HepG2 (cell line): ENCODE data around the gene BTN1A1. TPM values are rescaled to one million over a fixed set of nuclear protein-coding genes. Genes with fewer than 3 reads are reported as not detected.
A peak's percentile ranks its signal among the peaks of the same experiment; 100 is the strongest.

ENCODE experiments used
- ATAC-seq: fragments of 200-7000 bp; cut with Tn5 transposase; 3 replicates; pipeline ENCODE4 v1.9.1; 2020; ENCODE audit warnings: mild to moderate bottlenecking, moderate library complexity
- BruUV-seq: library from RNA; stranded (reverse); fragments of 400-500 nt; replicated peaks from 2 replicates; lab custom pipeline; 2021; lab: Mats Ljungman, UMichigan
- CTCF ChIA-PET: fragments of 300-600 bp; formaldehyde crosslinking; extraction: SDS; loops from one replicate; lab custom pipeline; 2021; ENCODE audit warnings: low total read pairs, inconsistent platforms, low intra/inter-chr PET ratio; lab: Yijun Ruan, JAX
- POLR2A ChIA-PET: fragments of 350-600 bp; sonication (Branson Sonifier 250); formaldehyde crosslinking; loops from one replicate; lab custom pipeline; 2020; ENCODE audit warnings: antibody characterized with exemption, inconsistent platforms; lab: Yijun Ruan, JAX
- DNase-seq: peaks from one replicate; pipeline ENCODE4 v3.0.0-alpha.2; 2015; ENCODE audit warnings: low spot score
- FAIRE-seq: peaks from 3 replicates; lab custom pipeline; 2011; peaks lifted over from hg19 to GRCh38; lab: Jason Lieb, UNC
- H2AFZ ChIP-seq: one replicate; pipeline ENCODE4 v1.6.1; 2011; ENCODE audit warnings: low read length, inconsistent platforms
- H3K27ac ChIP-seq: fragments of 300-600 bp; 3 replicates; pipeline ENCODE4 v1.8.0; 2011; ENCODE audit warnings: mixed run types, mild to moderate bottlenecking, mixed read lengths, low read length, inconsistent platforms; ENCODE audit not compliant: insufficient read depth; ENCODE audit errors: extremely low read length
- H3K27me3 ChIP-seq, 2 experiments: fragments of 200-600 bp in 1 of 2; 2 replicates in 1 of 2; 3 replicates in 1 of 2; pipeline versions ENCODE4 v1.6.0 to v1.8.0; 2011; ENCODE audit warnings: low read length in 2 of 2, mild to moderate bottlenecking in 2 of 2, moderate library complexity in 2 of 2, inconsistent platforms in 1 of 2; ENCODE audit not compliant: insufficient read depth in 2 of 2, control insufficient read depth in 1 of 2
- H3K36me3 ChIP-seq, 2 experiments: fragments of 200-600 bp in 1 of 2; replicated peaks in 1 of 2; 2 replicates in 1 of 2; 3 replicates in 1 of 2; pipeline versions ENCODE4 v1.5.1 to v1.8.0; 2011; ENCODE audit warnings: low read length in 2 of 2, inconsistent platforms in 1 of 2; ENCODE audit not compliant: insufficient read depth in 2 of 2, control insufficient read depth in 1 of 2
- H3K4me1 ChIP-seq: 2 replicates; pipeline ENCODE4 v1.5.1; 2012; ENCODE audit warnings: low read length, inconsistent platforms; ENCODE audit not compliant: insufficient read depth
- H3K4me2 ChIP-seq: 2 replicates; pipeline ENCODE4 v1.6.0; 2011; ENCODE audit warnings: low read depth, low read length, inconsistent platforms
- H3K4me3 ChIP-seq, 3 experiments: fragments of 200-600 bp in 1 of 3; sonication (generic), shearing (Covaris generic) in 1 of 3; replicated peaks in 1 of 3; 2 replicates each; pipeline ENCODE4 v1.5.1; 2011 to 2016; ENCODE audit warnings: low read length in 3 of 3, inconsistent platforms in 2 of 3, low read depth in 2 of 3, mild to moderate bottlenecking in 2 of 3, control low read depth in 1 of 3, mixed read lengths in 1 of 3; ENCODE audit not compliant: insufficient read depth in 1 of 3
- H3K79me2 ChIP-seq: one replicate; pipeline ENCODE4 v1.6.1; 2011; ENCODE audit warnings: low read length, inconsistent platforms; ENCODE audit not compliant: insufficient read depth
- H3K9ac ChIP-seq: 2 replicates; pipeline ENCODE4 v1.6.0; 2011; ENCODE audit warnings: mild to moderate bottlenecking, low read depth, low read length, inconsistent platforms; ENCODE audit not compliant: insufficient read depth
- H3K9me3 ChIP-seq: 2 replicates; pipeline ENCODE4 v1.5.1; 2012; ENCODE audit warnings: mild to moderate bottlenecking, low read length
- H4K20me1 ChIP-seq: 2 replicates; pipeline ENCODE4 v1.6.0; 2011; ENCODE audit warnings: inconsistent platforms, mild to moderate bottlenecking, low read length, moderate library complexity; ENCODE audit not compliant: insufficient read depth
- FOSL1 ChIP-seq: sonication (generic); formaldehyde crosslinking; IDR thresholded peaks from 2 replicates; pipeline ENCODE4 v1.9.0; 2021; ENCODE audit warnings: missing genetic modification reagents, borderline replicate concordance
- FOXO4 ChIP-seq: sonication (generic); formaldehyde crosslinking; conservative IDR thresholded peaks from 2 replicates; pipeline ENCODE4 v1.8.1; 2023; ENCODE audit warnings: missing genetic modification reagents
- HIVEP1 ChIP-seq: sonication (generic); formaldehyde crosslinking; IDR thresholded peaks from 2 replicates; pipeline ENCODE4 v1.4.0; 2020; ENCODE audit warnings: mild to moderate bottlenecking, missing genetic modification reagents
- HMG20B ChIP-seq: conservative IDR thresholded peaks from 2 replicates; pipeline ENCODE4 v1.6.1; 2016; ENCODE audit warnings: missing genetic modification reagents, missing compliant biosample characterization
- HNF4A ChIP-seq: sonication (generic); formaldehyde crosslinking; IDR thresholded peaks from 2 replicates; pipeline ENCODE4 v1.4.0; 2020; ENCODE audit warnings: missing genetic modification reagents
- KLF16 ChIP-seq, 2 experiments: sonication (generic) in 1 of 2; formaldehyde crosslinking in 1 of 2; IDR thresholded peaks; 2 replicates each; pipeline versions ENCODE4 v1.6.1 to v1.8.0; 2016 to 2023; ENCODE audit warnings: missing genetic modification reagents in 2 of 2, missing compliant biosample characterization in 1 of 2
- NFE2 ChIP-seq: sonication (generic); formaldehyde crosslinking; IDR thresholded peaks from 2 replicates; pipeline ENCODE4 v1.4.0; 2020; ENCODE audit warnings: missing genetic modification reagents
- ZBTB34 ChIP-seq: sonication (generic); formaldehyde crosslinking; IDR thresholded peaks from 2 replicates; pipeline ENCODE4 v1.8.0; 2022; ENCODE audit warnings: mild to moderate bottlenecking, missing genetic modification reagents
- ZNF234 ChIP-seq: sonication (generic); formaldehyde crosslinking; conservative IDR thresholded peaks from 2 replicates; pipeline ENCODE4 v1.5.1; 2020; ENCODE audit warnings: mild to moderate bottlenecking, missing genetic modification reagents
- ZNF264 ChIP-seq: sonication (generic); formaldehyde crosslinking; IDR thresholded peaks from 2 replicates; pipeline ENCODE4 v1.4.0; 2020; ENCODE audit warnings: missing genetic modification reagents
- ZNF296 ChIP-seq: sonication (generic); formaldehyde crosslinking; conservative IDR thresholded peaks from 2 replicates; pipeline ENCODE4 v1.5.0; 2020; ENCODE audit warnings: mild to moderate bottlenecking, missing genetic modification reagents
- ZNF33A ChIP-seq: sonication (generic); formaldehyde crosslinking; IDR thresholded peaks from 2 replicates; pipeline ENCODE4 v1.5.1; 2020; ENCODE audit warnings: missing genetic modification reagents, mild to moderate bottlenecking, moderate library complexity, borderline replicate concordance
- WGBS: methylation state at CpG from one replicate; pipeline ENCODE4 v1.1.6; 2017; ENCODE audit warnings: low lambda C conversion rate; 5-methylcytosine and 5-hydroxymethylcytosine counted together
- in situ Hi-C: cut with HindIII; loops from 2 replicates; pipeline ENCODE4 v1.10.0; 2017; ENCODE audit warnings: low pct_unique_long_range_greater_than_20kb; ENCODE audit not compliant: extremely low pct_ligation_motif_present
- intact Hi-C: fragments of 100-400 bp; cut with micrococcal nuclease; formaldehyde crosslinking; loops from one replicate; pipeline ENCODE4 v1.10.0; 2022; ENCODE audit not compliant: unreplicated experiment
- polyA plus RNA-seq, 8 experiments: library from polyadenylated mRNA; depleted of rRNA in 3 of 8; stranded (reverse) in 7 of 8; unstranded in 1 of 8; fragments of >200 nt; fragmentation: Illumina TruSeq in 4 of 8; extraction: Trizol in 4 of 8; gene quantifications; 2 replicates each; pipeline versions ENCODE4 v1.2.1 to v1.2.3, GENCODE V29; 2011 to 2016; ENCODE audit warnings: low read depth in 4 of 8, missing spikeins in 1 of 8, mixed read lengths in 1 of 8; ENCODE audit not compliant: insufficient read depth in 1 of 8
- total RNA-seq, 5 experiments: library from RNA; depleted of rRNA; stranded (reverse); fragments of >200 nt; fragmentation: Illumina TruSeq; extraction: Trizol; gene quantifications; 2 replicates each; pipeline ENCODE4 v1.2.3, GENCODE V29; 2016; ENCODE audit warnings: low read depth in 1 of 5
- TF ChIP-seq, protein P1 (sequence below): sonication (generic); formaldehyde crosslinking; IDR thresholded peaks from 2 replicates; pipeline ENCODE4 v1.4.0; 2020; ENCODE audit warnings: missing genetic modification reagents
- TF ChIP-seq, protein P2 (sequence below): IDR thresholded peaks from 2 replicates; pipeline ENCODE4 v1.6.1; 2018; ENCODE audit warnings: missing genetic modification reagents, mild to moderate bottlenecking, missing compliant biosample characterization
- TF ChIP-seq, protein P3 (sequence below): sonication (generic); formaldehyde crosslinking; IDR thresholded peaks from 2 replicates; pipeline ENCODE4 v1.9.0; 2021; ENCODE audit warnings: missing genetic modification reagents, borderline replicate concordance

The BTN1A1 gene
- total and polyA plus RNA-seq, 2 of the 13 experiments (the other 11 are each of a cell fraction or from before 2014, with no cell fraction given): 0.04 TPM; not detected in 1

GRCh38 chr6:26477426-26477825 lies 22.7 kb upstream of the BTN1A1 start (continued):
- TF ChIP-seq FOXO4 (CRISPR knock-in tag) (no peak), KLF16 (CRISPR knock-in tag; IDR thresholded peaks at IDR 0.05) (no peak), HIVEP1 (CRISPR knock-in tag) (no peak), FOSL1 (no peak), NFE2 (CRISPR knock-in tag) (no peak), HMG20B (CRISPR knock-in tag) (no peak), ZNF264 (CRISPR knock-in tag) (no peak)
- TF ChIP-seq, protein P1, sequence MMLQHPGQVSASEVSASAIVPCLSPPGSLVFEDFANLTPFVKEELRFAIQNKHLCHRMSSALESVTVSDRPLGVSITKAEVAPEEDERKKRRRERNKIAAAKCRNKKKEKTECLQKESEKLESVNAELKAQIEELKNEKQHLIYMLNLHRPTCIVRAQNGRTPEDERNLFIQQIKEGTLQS: no peak
- TF ChIP-seq, protein P2, sequence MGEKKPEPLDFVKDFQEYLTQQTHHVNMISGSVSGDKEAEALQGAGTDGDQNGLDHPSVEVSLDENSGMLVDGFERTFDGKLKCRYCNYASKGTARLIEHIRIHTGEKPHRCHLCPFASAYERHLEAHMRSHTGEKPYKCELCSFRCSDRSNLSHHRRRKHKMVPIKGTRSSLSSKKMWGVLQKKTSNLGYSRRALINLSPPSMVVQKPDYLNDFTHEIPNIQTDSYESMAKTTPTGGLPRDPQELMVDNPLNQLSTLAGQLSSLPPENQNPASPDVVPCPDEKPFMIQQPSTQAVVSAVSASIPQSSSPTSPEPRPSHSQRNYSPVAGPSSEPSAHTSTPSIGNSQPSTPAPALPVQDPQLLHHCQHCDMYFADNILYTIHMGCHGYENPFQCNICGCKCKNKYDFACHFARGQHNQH: no peak
- TF ChIP-seq, all 625 proteins: peak for 0

- no peak for ATAC-seq
- H3K36me3 ChIP-seq: no peaks in the 10 kb centered on the region
- no peak overlapping the region for H3K4me3 ChIP-seq
- CTCF ChIA-PET: no interaction called here
- 59% methylated on average over 2 of the region's 2 CpGs for WGBS
- H3K27ac ChIP-seq: no peak overlapping the region
- TF ChIP-seq HNF4A: 0 out of 2 replicates have a peak, but pooled peaks have one; percentile 4
- TF ChIP-seq, protein P3, sequence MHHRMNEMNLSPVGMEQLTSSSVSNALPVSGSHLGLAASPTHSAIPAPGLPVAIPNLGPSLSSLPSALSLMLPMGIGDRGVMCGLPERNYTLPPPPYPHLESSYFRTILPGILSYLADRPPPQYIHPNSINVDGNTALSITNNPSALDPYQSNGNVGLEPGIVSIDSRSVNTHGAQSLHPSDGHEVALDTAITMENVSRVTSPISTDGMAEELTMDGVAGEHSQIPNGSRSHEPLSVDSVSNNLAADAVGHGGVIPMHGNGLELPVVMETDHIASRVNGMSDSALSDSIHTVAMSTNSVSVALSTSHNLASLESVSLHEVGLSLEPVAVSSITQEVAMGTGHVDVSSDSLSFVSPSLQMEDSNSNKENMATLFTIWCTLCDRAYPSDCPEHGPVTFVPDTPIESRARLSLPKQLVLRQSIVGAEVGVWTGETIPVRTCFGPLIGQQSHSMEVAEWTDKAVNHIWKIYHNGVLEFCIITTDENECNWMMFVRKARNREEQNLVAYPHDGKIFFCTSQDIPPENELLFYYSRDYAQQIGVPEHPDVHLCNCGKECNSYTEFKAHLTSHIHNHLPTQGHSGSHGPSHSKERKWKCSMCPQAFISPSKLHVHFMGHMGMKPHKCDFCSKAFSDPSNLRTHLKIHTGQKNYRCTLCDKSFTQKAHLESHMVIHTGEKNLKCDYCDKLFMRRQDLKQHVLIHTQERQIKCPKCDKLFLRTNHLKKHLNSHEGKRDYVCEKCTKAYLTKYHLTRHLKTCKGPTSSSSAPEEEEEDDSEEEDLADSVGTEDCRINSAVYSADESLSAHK (CRISPR knock-in tag): no peak
- no peak for TF ChIP-seq ZBTB34 (CRISPR knock-in tag)
- no peak for TF ChIP-seq ZNF234 (CRISPR knock-in tag)
- no peak for TF ChIP-seq ZNF296 (CRISPR knock-in tag)
- no peak for TF ChIP-seq ZNF33A (CRISPR knock-in tag)
- H3K79me2 ChIP-seq: no peaks in the 10 kb centered on the region
- peaks cover 60% of the 10 kb centered on the region for H3K4me1 ChIP-seq
- no peak overlapping the region for H3K9ac ChIP-seq
- in situ Hi-C loops (no loop called here), intact Hi-C loops (no loop called here)
- no peak overlapping the region for H3K4me2 ChIP-seq
- POLR2A ChIA-PET: no interaction called here
- no peak overlapping the region for H2AFZ ChIP-seq
- H4K20me1 ChIP-seq: no peaks in the 10 kb centered on the region
- no peak for DNase-seq
- FAIRE-seq: no peak
- no peaks in the 10 kb centered on the region for H3K9me3 ChIP-seq
- no TSS peak for BruUV-seq
- H3K27me3 ChIP-seq: no peaks in the 10 kb centered on the region
Measured at GRCh38 chr6:26478100-26478984, 21.8 kb upstream of the BTN1A1 start.
